Thymus (tissue), 11 donors: Measurements from ENCODE around the gene MED6. TPM values are rescaled to one million over a fixed set of nuclear protein-coding genes. Genes with fewer than 3 reads are reported as not detected.

Experiments
- DNase-seq, 9 donors: peaks; one replicate each; pipeline ENCODE4 v3.0.0-alpha.2; 2013; ENCODE audit warnings: low spot score in 9 of 9, low read depth in 6 of 9, missing footprints in 1 of 9
- H3K27ac ChIP-seq, 2 donors: one replicate each; pipeline ENCODE4 v1.5.1; 2013; ENCODE audit warnings: control low read depth in 1 of 2, low read depth in 1 of 2, low read length in 1 of 2, mild to moderate bottlenecking in 1 of 2, moderate library complexity in 1 of 2
- H3K27me3 ChIP-seq, 2 donors: one replicate each; pipeline ENCODE4 v1.5.1; 2013; ENCODE audit warnings: low read length in 1 of 2; ENCODE audit not compliant: control insufficient read depth in 2 of 2, insufficient read depth in 1 of 2
- H3K36me3 ChIP-seq, 2 donors: one replicate each; pipeline ENCODE4 v1.5.1; 2013; ENCODE audit warnings: low read length in 1 of 2, mild to moderate bottlenecking in 1 of 2, moderate library complexity in 1 of 2; ENCODE audit not compliant: control insufficient read depth in 2 of 2, insufficient read depth in 2 of 2
- H3K4me1 ChIP-seq, 2 donors: one replicate each; pipeline ENCODE4 v1.5.1; 2013; ENCODE audit warnings: low read length in 2 of 2; ENCODE audit not compliant: control insufficient read depth in 2 of 2, insufficient read depth in 2 of 2
- H3K4me3 ChIP-seq, 2 donors: one replicate each; pipeline ENCODE4 v1.5.1; 2013; ENCODE audit warnings: low read length in 2 of 2, control low read depth in 1 of 2, mild to moderate bottlenecking in 1 of 2
- H3K9me3 ChIP-seq, 2 donors: one replicate each; pipeline ENCODE4 v1.5.1; 2013; ENCODE audit warnings: low read length in 1 of 2, mild to moderate bottlenecking in 1 of 2; ENCODE audit not compliant: control insufficient read depth in 2 of 2, insufficient read depth in 1 of 2
- polyA plus RNA-seq: library from polyadenylated mRNA; stranded (reverse); fragments of 200-250 nt; gene quantifications from one replicate; pipeline ENCODE4 v1.2.3, GENCODE V29; 2013
- total RNA-seq: library from RNA; stranded (reverse); fragments of 120-200 nt; gene quantifications from one replicate; pipeline ENCODE4 v1.2.4, GENCODE V29; 2013
- donor health status: healthy.

MED6 gene
- total and polyA plus RNA-seq, 2 donors: 26.1 to 29.3 TPM

GRCh38 chr14:70534904-70535303, 65.6 kb downstream of the MED6 start, which contains the start of gene ADAM20:
Gene ADAM20, minus strand, starts transcription at chr14:70535004. Its CDS starts 10,247 bp downstream, at chr14:70524757.
- H3K27ac ChIP-seq: no peak within 1 kb of the TSS
- no peaks in the 10 kb centered on the region for H3K4me1 ChIP-seq
- no peaks in the 10 kb centered on the region for H3K36me3 ChIP-seq
- no peaks in the 10 kb centered on the region for H3K27me3 ChIP-seq
- DNase-seq: no peak
- H3K4me3 ChIP-seq: no peak within 1 kb of the TSS
- H3K9me3 ChIP-seq: no peaks in the 10 kb centered on the region

Other genes with a start within 250 kb of the MED6 start
- 66.7 TPM for gene COX16, start 241.0 kb downstream of the MED6 start, total RNA-seq
- gene COX16, start 241.0 kb downstream of the MED6 start, polyA plus RNA-seq: 102 TPM
- 10.1 TPM for gene SYNJ2BP, start 183.6 kb downstream of the MED6 start, total RNA-seq
- 11.9 TPM for gene SYNJ2BP, start 183.6 kb downstream of the MED6 start, polyA plus RNA-seq
- 0.05 TPM for gene ADAM21, start 148.5 kb downstream of the MED6 start, total RNA-seq
- gene ADAM21, start 148.5 kb downstream of the MED6 start, polyA plus RNA-seq: 0.09 TPM
- 0.14 TPM for gene ADAM20, start 65.7 kb downstream of the MED6 start, total RNA-seq
- gene ADAM20, start 65.7 kb downstream of the MED6 start, polyA plus RNA-seq: 0.11 TPM
- 1.8 TPM for gene TTC9, start 41.3 kb upstream of the MED6 start, total RNA-seq
- gene TTC9, start 41.3 kb upstream of the MED6 start, polyA plus RNA-seq: 6.1 TPM
- 0.47 TPM for gene MAP3K9, start 208.9 kb upstream of the MED6 start, total RNA-seq
- gene MAP3K9, start 208.9 kb upstream of the MED6 start, polyA plus RNA-seq: 0.75 TPM